ENCODE results near the gene SFTPB.

GRCh38 chr2:85655961-85656417 is 12.0 kb downstream of the SFTPB start:
- no peak for TF ChIP-seq POLR2AphosphoS5 (IDR thresholded peaks at IDR 0.05)
- TF ChIP-seq CTCF (IDR thresholded peaks at IDR 0.05), result no peak
- no peak for TF ChIP-seq POLR2A (IDR thresholded peaks at IDR 0.05)
